Stimulated activated CD8-positive, alpha-beta memory T cell treated with anti-CD3 and anti-CD28 coated beads, Interleukin-4, amount 100 ng/mL, for 4 hours (primary cell): ENCODE measurements around the gene MATCAP1.

ENCODE experiments used
- DNase-seq, 2 donors: peaks; one replicate each; pipeline ENCODE4 v3.0.0-alpha.2; 2020; ENCODE audit warnings: low read depth in 2 of 2, low spot score in 1 of 2

The MATCAP1 gene

GRCh38 chr16:67144943-67145342, 38.8 kb downstream of the MATCAP1 start:
- no peak for DNase-seq

GRCh38 chr16:67142342-67142741, 41.4 kb downstream of the MATCAP1 start:
- DNase-seq, result no peak

GRCh38 chr16:67141391-67141790, 42.4 kb downstream of the MATCAP1 start:
- DNase-seq, result no peak

- DNase-seq, result no peak
These were observed 46.2 kb downstream of the MATCAP1 start for GRCh38 chr16:67137605-67138004.

GRCh38 chr16:67129422-67129821, 54.3 kb downstream of the MATCAP1 start:
- DNase-seq, result no peak

GRCh38 chr16:67128887-67129286, 54.9 kb downstream of the MATCAP1 start:
- no peak for DNase-seq

GRCh38 chr16:67128417-67128816, 55.3 kb downstream of the MATCAP1 start:
- no peak for DNase-seq
